Osteoblast (primary cell): ENCODE measurements around the gene CDPF1. TPM values are rescaled to one million over a fixed set of nuclear protein-coding genes. Genes with fewer than 3 reads are reported as not detected.

Experiments used
- DNase-seq: peaks from one replicate; pipeline ENCODE4 v3.0.0; 2011; ENCODE audit warnings: low spot score, mixed read lengths; ENCODE audit not compliant: insufficient read length; ENCODE audit errors: missing footprints
- H2AFZ ChIP-seq: 2 replicates; pipeline ENCODE4 v1.6.0; 2011; ENCODE audit warnings: mild to moderate bottlenecking, low read length
- H3K27ac ChIP-seq: 2 replicates; pipeline ENCODE4 v1.5.1; 2011; ENCODE audit warnings: mild to moderate bottlenecking, low read depth, low read length, moderate library complexity
- H3K27me3 ChIP-seq: 2 replicates; pipeline ENCODE4 v1.6.0; 2012; ENCODE audit warnings: mild to moderate bottlenecking, control low read depth, inconsistent platforms, low read length, moderate library complexity; ENCODE audit not compliant: insufficient read depth
- H3K36me3 ChIP-seq: 2 replicates; pipeline ENCODE4 v1.5.1; 2011; ENCODE audit warnings: mild to moderate bottlenecking, low read length, control low read depth, moderate library complexity; ENCODE audit not compliant: insufficient read depth
- H3K4me1 ChIP-seq: 2 replicates; pipeline ENCODE4 v1.5.1; 2011; ENCODE audit warnings: mild to moderate bottlenecking, low read length, control low read depth, moderate library complexity; ENCODE audit not compliant: insufficient read depth
- H3K4me2 ChIP-seq: 2 replicates; pipeline ENCODE4 v1.6.0; 2011; ENCODE audit warnings: mild to moderate bottlenecking, low read length; ENCODE audit not compliant: insufficient read depth
- H3K4me3 ChIP-seq: fragments of 200-600 bp; sonication (generic); 3 replicates; pipeline ENCODE4 v1.5.1; 2012; ENCODE audit warnings: mild to moderate bottlenecking, low read length, inconsistent platforms; ENCODE audit not compliant: insufficient read depth
- H3K79me2 ChIP-seq: 2 replicates; pipeline ENCODE4 v1.6.0; 2012; ENCODE audit warnings: mild to moderate bottlenecking, low read length, control low read depth, inconsistent platforms; ENCODE audit not compliant: insufficient read depth
- H3K9me3 ChIP-seq: 2 replicates; pipeline ENCODE4 v1.5.1; 2011; ENCODE audit warnings: low read depth, low read length, control low read depth
- H4K20me1 ChIP-seq: 2 replicates; pipeline ENCODE4 v1.6.0; 2012; ENCODE audit warnings: mild to moderate bottlenecking, low read length, control low read depth; ENCODE audit not compliant: insufficient read depth
- total RNA-seq: library from RNA; depleted of rRNA; stranded (reverse); fragments of >200 nt; gene quantifications from 2 replicates; pipeline ENCODE4 v1.2.3, GENCODE V29; 2012
- TF ChIP-seq, protein P1 (sequence below): IDR thresholded peaks from 2 replicates; pipeline ENCODE4 v1.5.1; 2011; ENCODE audit warnings: mild to moderate bottlenecking, low read depth, low read length, moderate library complexity; ENCODE audit errors: extremely low read depth

Gene CDPF1, protein sequence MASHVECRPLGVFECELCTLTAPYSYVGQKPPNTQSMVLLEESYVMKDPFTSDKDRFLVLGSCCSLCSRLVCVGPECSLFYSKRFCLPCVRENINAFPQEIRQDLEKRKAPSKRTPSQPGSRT
- total RNA-seq, result 12.7 and 15.0 TPM in 2 replicates

DNA sequence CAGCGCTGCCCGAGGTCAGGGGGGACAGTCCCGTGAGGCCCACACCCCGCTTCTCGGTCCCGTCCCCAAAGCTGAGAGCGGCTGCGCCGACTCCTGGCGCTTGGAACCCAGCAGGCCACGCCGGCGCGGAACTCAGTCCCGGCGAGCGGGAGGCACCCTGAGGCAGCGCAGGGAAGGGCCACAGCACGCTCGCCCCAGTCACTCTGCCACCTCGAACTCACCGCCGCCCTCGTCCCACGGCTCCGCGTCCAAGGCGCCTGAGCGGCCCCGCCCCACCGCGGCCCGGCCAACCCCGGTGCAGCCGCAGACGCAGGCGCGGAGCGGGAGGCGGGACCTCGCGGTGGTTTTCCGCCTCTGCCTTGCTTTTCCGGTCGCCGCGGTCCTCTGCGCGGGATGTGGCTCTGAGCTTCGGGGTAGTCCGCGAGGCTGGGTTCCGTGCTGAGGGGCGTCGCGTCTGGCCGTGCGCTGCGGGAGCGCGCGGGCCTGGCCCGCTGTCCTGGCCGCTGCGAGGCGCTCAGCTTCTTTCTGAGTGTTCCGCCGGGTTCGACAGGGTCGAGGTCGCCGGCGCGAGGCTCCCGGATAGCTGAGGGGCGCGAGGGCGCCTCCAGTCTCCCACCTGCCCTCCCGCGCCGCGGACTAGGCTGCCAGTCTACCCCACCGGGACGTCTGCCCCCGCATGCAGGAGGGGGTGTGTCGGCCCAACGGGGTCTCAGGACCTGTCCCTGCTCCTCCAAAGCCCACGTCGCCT lies at the start of gene CDPF1:
Gene CDPF1 (minus strand): TSS at position 259 of the 748 bp plus-strand sequence. CDS start 2,009 bp downstream, outside the sequence.
- Histone ChIP-seq H3K79me2 (peaks cover 6% of the 10 kb centered on the region), H3K36me3 (no peaks in the 10 kb centered on the region), H3K4me3 (peak within 1 kb of the TSS; percentile 87), H3K9me3 (peaks cover 2% of the 10 kb centered on the region), H4K20me1 (no peaks in the 10 kb centered on the region), H3K27me3 (no peaks in the 10 kb centered on the region), H3K27ac (peak within 1 kb of the TSS; percentile 56), H3K4me2 (peak within 1 kb of the TSS; percentile 95), H3K4me1 (peaks cover 9% of the 10 kb centered on the region), H2AFZ (peak within 1 kb of the TSS; percentile 92)
- peak; percentile 100 for DNase-seq
- TF ChIP-seq, protein P1, sequence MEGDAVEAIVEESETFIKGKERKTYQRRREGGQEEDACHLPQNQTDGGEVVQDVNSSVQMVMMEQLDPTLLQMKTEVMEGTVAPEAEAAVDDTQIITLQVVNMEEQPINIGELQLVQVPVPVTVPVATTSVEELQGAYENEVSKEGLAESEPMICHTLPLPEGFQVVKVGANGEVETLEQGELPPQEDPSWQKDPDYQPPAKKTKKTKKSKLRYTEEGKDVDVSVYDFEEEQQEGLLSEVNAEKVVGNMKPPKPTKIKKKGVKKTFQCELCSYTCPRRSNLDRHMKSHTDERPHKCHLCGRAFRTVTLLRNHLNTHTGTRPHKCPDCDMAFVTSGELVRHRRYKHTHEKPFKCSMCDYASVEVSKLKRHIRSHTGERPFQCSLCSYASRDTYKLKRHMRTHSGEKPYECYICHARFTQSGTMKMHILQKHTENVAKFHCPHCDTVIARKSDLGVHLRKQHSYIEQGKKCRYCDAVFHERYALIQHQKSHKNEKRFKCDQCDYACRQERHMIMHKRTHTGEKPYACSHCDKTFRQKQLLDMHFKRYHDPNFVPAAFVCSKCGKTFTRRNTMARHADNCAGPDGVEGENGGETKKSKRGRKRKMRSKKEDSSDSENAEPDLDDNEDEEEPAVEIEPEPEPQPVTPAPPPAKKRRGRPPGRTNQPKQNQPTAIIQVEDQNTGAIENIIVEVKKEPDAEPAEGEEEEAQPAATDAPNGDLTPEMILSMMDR, result no peak

DNA sequence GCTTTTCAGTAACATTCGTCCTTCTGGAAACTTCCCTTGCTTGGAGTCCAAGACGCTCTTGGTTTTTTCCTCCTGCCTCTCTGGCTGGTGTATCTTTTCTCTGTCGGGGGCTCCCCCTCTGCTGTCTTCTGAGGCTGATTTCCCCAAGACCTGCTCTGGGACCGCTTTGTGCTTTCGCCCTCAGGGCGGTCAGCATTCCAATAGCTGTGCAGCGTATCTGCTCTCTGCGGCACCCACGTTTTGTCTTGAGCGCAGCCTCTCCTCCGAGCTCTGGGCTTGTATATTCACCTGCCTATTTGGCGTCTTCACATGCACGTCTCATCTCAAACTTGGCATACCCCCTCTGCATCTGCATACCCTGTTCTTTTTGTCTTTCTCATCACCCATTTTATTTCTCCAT lies 49.0 kb upstream of the CDPF1 start:
- no peak overlapping the region for H3K4me3 ChIP-seq
- H3K27me3 ChIP-seq, result no peaks in the 10 kb centered on the region
- peak; percentile 19 for DNase-seq
- no peaks in the 10 kb centered on the region for H3K9me3 ChIP-seq
- peaks cover 12% of the 10 kb centered on the region for H3K36me3 ChIP-seq
- H3K4me1 ChIP-seq, result peaks cover 27% of the 10 kb centered on the region
- H3K27ac ChIP-seq, result no peak overlapping the region
- H3K4me2 ChIP-seq, result no peak overlapping the region
- no peaks in the 10 kb centered on the region for H4K20me1 ChIP-seq
- TF ChIP-seq, protein P1, result no peak
- no peak overlapping the region for H2AFZ ChIP-seq
- peaks cover 59% of the 10 kb centered on the region for H3K79me2 ChIP-seq

DNA sequence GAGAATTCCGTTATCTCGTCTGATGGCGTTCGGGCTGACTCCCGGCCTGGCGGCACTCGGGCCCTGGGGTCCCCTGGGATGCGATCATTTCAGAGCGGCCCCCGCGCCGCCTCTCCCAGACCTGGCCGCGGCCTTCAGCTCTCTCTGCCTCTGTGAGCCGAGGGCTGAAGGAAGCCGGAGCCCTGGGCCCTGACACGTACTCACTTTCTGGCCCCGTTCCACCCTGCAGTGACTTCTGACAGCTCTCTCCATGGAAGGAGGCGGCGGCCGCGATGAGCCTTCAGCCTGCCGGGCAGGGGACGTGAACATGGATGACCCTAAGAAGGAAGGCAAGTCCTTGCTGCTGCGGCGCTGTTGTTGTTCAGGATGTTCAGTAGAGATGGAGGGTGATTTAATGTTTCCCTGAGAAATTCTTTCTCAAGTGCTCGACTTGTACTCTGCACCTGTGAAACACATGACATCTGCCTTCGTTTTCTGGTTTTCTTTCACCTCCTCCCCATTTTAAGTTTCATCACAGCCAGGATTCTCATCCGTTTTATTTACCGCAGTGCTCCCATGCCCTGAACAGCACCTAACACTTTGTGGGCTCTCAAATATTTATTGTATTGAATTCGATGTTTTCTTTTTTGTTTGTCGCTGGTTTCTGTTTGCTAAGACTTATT lies 47.2 kb upstream of the CDPF1 start:
- peaks cover 44% of the 10 kb centered on the region for H3K79me2 ChIP-seq
- no peaks in the 10 kb centered on the region for H3K9me3 ChIP-seq
- peaks cover 20% of the 10 kb centered on the region for H3K4me1 ChIP-seq
- H2AFZ ChIP-seq, result peak overlapping the region; percentile 95
- H3K4me3 ChIP-seq, result peak overlapping the region; percentile 90
- DNase-seq, result peak; percentile 87
- peak overlapping the region; percentile 77 for H3K27ac ChIP-seq
- H3K27me3 ChIP-seq, result no peaks in the 10 kb centered on the region
- peaks cover 27% of the 10 kb centered on the region for H3K36me3 ChIP-seq
- TF ChIP-seq, protein P1, result no peak
- peak overlapping the region; percentile 92 for H3K4me2 ChIP-seq
- H4K20me1 ChIP-seq, result no peaks in the 10 kb centered on the region
